IMR-90 (cell line): Measurements from ENCODE around the gene GEMIN2.
"Not testable (repeated sequence)": the region's sequence is repeated elsewhere in the genome, so short reads cannot be mapped to it uniquely, and the experiment has no call there.

Source experiments
- CEBPB ChIP-seq: IDR thresholded peaks from 2 replicates; pipeline ENCODE4 v1.6.1; 2012; ENCODE audit warnings: low read depth, low read length, improper control_type of control experiment
- CTCF ChIP-seq: conservative IDR thresholded peaks from 2 replicates; pipeline ENCODE4 v1.5.1; 2012; ENCODE audit warnings: mild to moderate bottlenecking, low read depth, low read length, improper control_type of control experiment
- MAFK ChIP-seq: IDR thresholded peaks from 2 replicates; pipeline ENCODE4 v1.6.1; 2012; ENCODE audit warnings: low read depth, low read length, improper control_type of control experiment
- POLR2A ChIP-seq: IDR thresholded peaks from 2 replicates; pipeline ENCODE4 v1.6.1; 2012; ENCODE audit warnings: mild to moderate bottlenecking, low read depth, low read length
- RCOR1 ChIP-seq: IDR thresholded peaks from 2 replicates; pipeline ENCODE4 v1.6.1; 2012; ENCODE audit warnings: mild to moderate bottlenecking, low read length, improper control_type of control experiment; ENCODE audit not compliant: insufficient replicate concordance

DNA sequence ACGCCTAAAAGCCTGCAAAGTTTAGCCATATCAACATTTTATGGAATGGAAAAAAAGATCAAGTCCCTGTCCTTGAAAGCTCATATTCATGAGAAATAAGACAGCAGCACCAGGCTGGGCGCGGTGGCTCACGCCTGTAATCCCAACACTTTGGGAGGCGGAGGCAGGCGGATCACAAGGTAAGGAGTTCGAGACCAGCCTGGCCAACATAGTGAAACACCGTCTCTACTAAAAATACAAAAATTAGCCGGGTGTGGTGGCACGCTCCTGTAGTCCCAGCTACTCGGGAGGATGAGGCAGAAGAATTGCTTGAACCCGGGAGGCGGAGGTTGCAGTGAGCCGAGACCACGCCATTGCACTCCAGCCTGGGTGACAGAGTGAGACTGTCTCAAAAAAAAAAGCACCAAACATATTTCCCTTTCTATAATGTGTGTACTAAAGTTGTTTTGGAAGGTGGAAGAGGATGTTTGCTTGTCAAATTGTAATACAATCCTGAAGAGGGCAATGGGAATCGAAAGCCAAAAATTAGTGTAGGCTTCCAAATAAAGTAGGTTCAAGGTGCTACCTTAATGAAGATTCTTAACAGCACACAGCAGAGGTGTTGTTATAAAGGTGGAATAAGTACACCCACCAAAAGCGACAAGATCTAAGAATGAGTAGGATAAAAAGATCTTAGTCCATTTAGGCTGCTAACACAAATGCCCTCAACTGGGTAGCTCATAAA lies 9.9 kb upstream of the GEMIN2 start:
- not testable (repeated sequence) for TF ChIP-seq POLR2A, CTCF, CEBPB, RCOR1, MAFK
